AG04449 (cell line): Measurements from ENCODE around the gene MECP2.

Experiments
- CTCF ChIA-PET: fragments of 350-600 bp; formaldehyde crosslinking; extraction: SDS; loops from one replicate; lab custom pipeline; 2021; ENCODE audit warnings: antibody characterized with exemption; lab: Yijun Ruan, JAX
- POLR2A ChIA-PET: fragments of 400-600, 350-600 bp; formaldehyde crosslinking; extraction: SDS; loops from one replicate; lab custom pipeline; 2020; ENCODE audit warnings: antibody characterized with exemption, inconsistent platforms; lab: Yijun Ruan, JAX
- DNase-seq: peaks from one replicate; pipeline ENCODE4 v3.0.0-alpha.2; 2010; ENCODE audit warnings: low read depth, low spot score
- H3K4me3 ChIP-seq: 2 replicates; pipeline ENCODE4 v1.5.1; 2011; ENCODE audit warnings: low read depth, mild to moderate bottlenecking, control low read depth, low read length
- TF ChIP-seq, protein P1 (sequence below): IDR thresholded peaks from one replicate; pipeline ENCODE4 v1.5.1; 2011; ENCODE audit warnings: mild to moderate bottlenecking, moderate library complexity, low read length, control low read depth, inconsistent platforms; ENCODE audit not compliant: insufficient read depth; ENCODE audit errors: missing control alignments

Gene MECP2

DNA sequence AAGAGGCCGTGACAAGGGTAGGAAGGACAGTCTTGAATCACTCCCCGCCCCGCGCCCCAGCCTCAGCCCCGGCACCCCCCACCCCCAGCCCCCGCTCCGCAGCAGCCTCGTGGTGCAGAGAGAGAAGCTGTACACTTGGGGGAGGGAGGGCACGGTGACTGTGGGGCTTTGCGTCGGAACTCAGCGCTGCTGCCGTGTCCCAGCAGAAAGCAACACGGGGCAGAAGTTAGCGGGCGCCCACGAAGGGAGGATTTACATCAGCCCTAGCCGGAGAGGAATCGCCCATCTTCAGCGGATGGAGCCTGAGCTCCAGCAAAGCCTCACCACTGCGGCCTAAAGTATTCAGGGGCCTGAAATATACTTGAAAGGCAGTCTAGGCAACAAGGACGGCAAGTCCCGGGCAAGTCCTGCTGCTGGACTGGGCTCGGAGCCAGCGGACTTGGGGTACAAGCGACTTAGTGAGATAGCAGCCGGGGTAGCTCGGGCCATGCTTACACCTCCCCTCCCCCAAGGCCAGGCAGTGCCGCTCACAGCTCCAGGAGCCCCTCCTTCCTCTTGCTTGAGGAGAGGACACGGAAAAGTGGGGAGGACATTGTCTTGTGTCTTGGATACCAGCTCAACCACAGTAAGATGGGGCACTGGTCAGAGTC lies 28.0 kb upstream of the MECP2 start:
- DNase-seq = no peak
- no peak overlapping the region for H3K4me3 ChIP-seq
- ChIA-PET POLR2A (no interaction called here), CTCF (no interaction called here)
- TF ChIP-seq, protein P1, sequence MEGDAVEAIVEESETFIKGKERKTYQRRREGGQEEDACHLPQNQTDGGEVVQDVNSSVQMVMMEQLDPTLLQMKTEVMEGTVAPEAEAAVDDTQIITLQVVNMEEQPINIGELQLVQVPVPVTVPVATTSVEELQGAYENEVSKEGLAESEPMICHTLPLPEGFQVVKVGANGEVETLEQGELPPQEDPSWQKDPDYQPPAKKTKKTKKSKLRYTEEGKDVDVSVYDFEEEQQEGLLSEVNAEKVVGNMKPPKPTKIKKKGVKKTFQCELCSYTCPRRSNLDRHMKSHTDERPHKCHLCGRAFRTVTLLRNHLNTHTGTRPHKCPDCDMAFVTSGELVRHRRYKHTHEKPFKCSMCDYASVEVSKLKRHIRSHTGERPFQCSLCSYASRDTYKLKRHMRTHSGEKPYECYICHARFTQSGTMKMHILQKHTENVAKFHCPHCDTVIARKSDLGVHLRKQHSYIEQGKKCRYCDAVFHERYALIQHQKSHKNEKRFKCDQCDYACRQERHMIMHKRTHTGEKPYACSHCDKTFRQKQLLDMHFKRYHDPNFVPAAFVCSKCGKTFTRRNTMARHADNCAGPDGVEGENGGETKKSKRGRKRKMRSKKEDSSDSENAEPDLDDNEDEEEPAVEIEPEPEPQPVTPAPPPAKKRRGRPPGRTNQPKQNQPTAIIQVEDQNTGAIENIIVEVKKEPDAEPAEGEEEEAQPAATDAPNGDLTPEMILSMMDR = no peak

DNA sequence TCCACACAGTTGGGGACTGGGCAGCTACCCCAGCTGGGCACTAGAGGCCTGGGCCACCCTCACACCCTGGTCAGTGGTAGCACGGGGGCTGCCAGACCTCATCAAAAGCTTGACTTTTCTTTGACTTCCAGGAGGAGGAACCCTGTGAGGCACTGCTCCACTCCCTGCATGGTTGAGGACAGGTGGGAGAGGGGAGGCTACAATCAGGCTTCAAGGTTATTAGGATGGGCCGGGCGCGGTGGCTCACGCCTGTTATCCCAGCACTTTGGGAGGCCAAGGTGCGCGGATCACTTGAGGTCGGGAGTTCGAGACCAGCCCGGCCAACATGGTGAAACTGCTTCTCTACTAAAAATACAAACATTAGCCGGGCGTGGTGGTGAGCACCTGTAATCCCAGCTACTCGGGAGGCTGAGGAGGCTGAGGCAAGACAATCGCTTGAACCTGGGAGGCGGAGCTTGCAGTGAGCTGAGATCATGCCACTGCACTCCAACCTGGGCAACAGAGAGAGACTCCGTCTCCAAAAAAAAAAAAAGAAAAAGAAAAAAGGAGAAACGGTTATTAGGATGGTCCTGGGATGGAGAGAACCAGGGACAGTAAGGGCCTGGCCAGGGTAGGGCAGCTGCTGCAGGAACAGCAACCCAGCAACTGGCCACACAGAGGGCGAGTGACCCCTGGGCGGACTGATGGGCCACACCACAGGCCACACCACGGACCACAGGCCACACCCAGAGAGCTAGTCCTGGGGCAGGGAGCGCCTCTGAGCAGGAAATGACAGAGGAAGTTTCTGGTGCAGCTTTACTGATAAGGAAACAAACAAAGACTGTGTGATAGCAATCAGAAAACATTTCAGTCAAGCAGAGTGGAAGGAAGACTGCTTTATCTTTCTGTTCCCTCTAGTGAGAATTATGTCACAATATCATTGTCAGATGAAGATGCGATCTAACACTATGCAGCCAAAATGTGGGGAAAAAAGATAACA lies 26.0 kb upstream of the MECP2 start:
- TF ChIP-seq, protein P1 = no peak
- no peak for DNase-seq
- POLR2A ChIA-PET = no interaction called here
- CTCF ChIA-PET = interaction anchor here (1.3 kb wide), 1 partner anchor 14 kb away, joined by 3 read pairs; no protein-coding TSS in a partner anchor
- H3K4me3 ChIP-seq = no peak overlapping the region

DNA sequence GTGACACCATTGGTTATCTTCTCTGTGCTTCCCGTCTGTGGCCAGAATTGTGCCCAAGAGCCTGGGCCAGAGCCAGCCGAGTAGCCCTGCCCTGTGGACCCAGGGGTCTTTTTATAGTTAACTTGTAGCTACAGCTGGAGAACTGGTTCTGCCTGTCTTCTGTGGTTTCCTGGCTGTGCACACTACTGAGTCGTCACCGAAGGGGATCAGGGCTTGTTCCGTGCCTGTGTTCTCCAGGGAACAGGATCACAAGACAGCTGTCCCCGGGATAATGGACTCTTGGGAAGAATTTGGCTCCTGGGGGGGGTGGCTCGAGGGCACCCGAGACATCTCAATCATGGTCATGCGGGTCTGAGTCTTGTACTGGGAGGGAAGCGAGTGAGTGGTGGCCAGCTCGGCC lies 24.4 kb upstream of the MECP2 start:
- CTCF ChIA-PET = no interaction called here
- TF ChIP-seq, protein P1 = no peak
- H3K4me3 ChIP-seq = no peak overlapping the region
- DNase-seq = no peak
- POLR2A ChIA-PET = no interaction called here

DNA sequence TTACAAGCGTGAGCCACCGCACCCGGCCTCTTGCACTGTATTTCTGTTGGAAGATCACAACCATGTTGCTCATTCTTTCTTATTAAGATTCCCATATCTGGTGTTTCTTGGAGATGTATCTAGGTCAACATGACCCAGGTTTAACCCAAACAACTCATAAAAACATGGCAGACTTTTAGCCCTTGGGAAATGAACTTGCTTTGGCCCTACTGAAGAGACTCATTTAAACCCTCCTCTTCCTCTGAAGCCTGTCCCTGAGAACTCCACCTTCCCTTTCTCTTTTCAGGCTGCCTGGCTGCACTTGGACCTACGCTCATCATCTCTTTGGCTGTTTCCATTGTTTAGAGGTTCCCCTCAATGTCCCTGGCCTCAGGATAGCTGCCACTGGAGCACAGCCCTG lies 23.7 kb upstream of the MECP2 start:
- no peak for DNase-seq
- H3K4me3 ChIP-seq = no peak overlapping the region
- ChIA-PET CTCF (no interaction called here), POLR2A (no interaction called here)
- TF ChIP-seq, protein P1 = no peak

DNA sequence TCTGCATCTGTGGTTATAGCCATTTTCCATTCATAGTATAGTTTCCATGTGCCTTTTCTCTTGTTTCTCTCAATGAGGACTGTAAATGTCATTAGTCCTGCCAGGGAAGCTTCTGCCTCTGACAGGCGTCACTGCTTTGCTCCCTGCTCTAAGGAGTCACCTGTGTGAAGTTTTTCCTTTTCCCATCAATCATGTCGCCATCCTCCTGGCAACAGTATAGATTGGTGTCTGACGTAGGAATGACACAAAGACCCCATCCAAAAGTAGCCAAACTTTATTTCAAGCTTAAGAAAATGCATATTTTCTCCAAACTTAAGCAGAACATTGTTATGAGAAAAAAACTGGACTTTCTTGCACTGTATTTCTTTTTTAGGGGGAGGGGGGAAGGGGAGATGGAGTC lies 23.1 kb upstream of the MECP2 start:
- POLR2A ChIA-PET = no interaction called here
- DNase-seq = no peak
- CTCF ChIA-PET = interaction anchor here (0.6 kb wide), 1 partner anchor 366 kb away, joined by 3 read pairs; no protein-coding TSS in a partner anchor
- TF ChIP-seq, protein P1 = no peak
- no peak overlapping the region for H3K4me3 ChIP-seq

DNA sequence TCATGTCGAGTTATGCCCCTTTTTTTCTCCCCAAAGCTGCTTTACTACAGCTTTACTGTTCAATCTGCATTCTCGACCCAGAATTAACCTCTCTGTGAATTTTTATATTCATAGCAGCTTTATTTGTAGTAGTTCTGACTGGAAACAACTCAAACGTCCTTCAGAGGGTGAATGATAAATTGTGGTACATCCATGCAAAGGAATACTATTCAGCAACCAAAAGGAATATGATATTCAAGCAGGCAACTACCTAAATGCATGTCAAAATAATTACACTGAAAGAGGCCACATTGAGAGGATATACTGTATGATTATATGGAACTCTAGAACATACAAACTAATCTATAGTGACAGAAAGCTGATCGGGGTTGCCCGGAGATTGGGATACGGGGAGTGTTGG lies 20.0 kb upstream of the MECP2 start:
- ChIA-PET CTCF (no interaction called here), POLR2A (interaction anchor here (0.5 kb wide), 1 partner anchor 664 kb away, joined by 3 read pairs; no protein-coding TSS in a partner anchor)
- H3K4me3 ChIP-seq = no peak overlapping the region
- TF ChIP-seq, protein P1 = no peak
- no peak for DNase-seq
